ENCODE measurements around the gene MAN1B1. TPM values are rescaled to one million over a fixed set of nuclear protein-coding genes. Genes with fewer than 3 reads are reported as not detected.

The MAN1B1 gene
- total RNA-seq, 1 experiment from 2014 or later, result 50.9 TPM

GRCh38 chr9:137066096-137066861, 20.5 kb upstream of the MAN1B1 start:
- H3K27me3 ChIP-seq (ENCODE audit: insufficient read depth, low read length), result no peaks in the 10 kb centered on the region
- ChIA-PET POLR2A (no interaction called here), RAD21 (ENCODE audit: low non-redundant PET in 1 of 2, low total read pairs in 2 of 2, uncharacterized antibody in 2 of 2, unreplicated experiment in 2 of 2) (no interaction called here), CTCF (interaction anchor here (1.1 to 3.8 kb wide), 7 partner anchors 8 to 118 kb away, joined by 3 to 57 read pairs (median 10); partner anchors contain the start of genes MAN1B1 and NPDC1)
- ATAC-seq (no peak), DNase-seq (ENCODE audit: low read depth, low spot score) (no peak)
- no peaks in the 10 kb centered on the region; the same call in 1 of the 2 replicates for H4K20me1 ChIP-seq (ENCODE audit: insufficient read depth)
- no peak overlapping the region for H2AFZ ChIP-seq (ENCODE audit: low read depth, low read length, poor library complexity, severe bottlenecking)
- no peaks in the 10 kb centered on the region for H3K9me2 ChIP-seq (ENCODE audit: insufficient read depth)
- H3K36me3 ChIP-seq (ENCODE audit: control insufficient read depth in 1 of 2, insufficient read depth in 2 of 2, low read length in 2 of 2), result peaks cover 2 to 8% of the 10 kb centered on the region in 2 experiments; a peak in 1 of 4 replicates
- H3K79me2 ChIP-seq (ENCODE audit: insufficient read depth, low read length), result peaks cover 47% of the 10 kb centered on the region
- no peak overlapping the region for H3K4me3 ChIP-seq (replicated peaks in 1 of 2; ENCODE audit: low read depth in 1 of 2, low read length in 2 of 2)
- BruUV-seq (replicated peaks), result no TSS peak
- H3K4me2 ChIP-seq (ENCODE audit: low read length), result no peak overlapping the region
- H3K27ac ChIP-seq (ENCODE audit: low read depth, low read length), result no peak overlapping the region; the same call in 1 of the 2 replicates
- no peak for TF ChIP-seq RAD21 (IDR thresholded peaks at IDR 0.05; ENCODE audit: low read depth)
- no peak for TF ChIP-seq POLR2AphosphoS5 (IDR thresholded peaks at IDR 0.05; ENCODE audit: low read depth, low read length)
- no peak for TF ChIP-seq REST (IDR thresholded peaks at IDR 0.05; ENCODE audit: low read depth)
- no peak for TF ChIP-seq FOSL1 (IDR thresholded peaks at IDR 0.05; ENCODE audit: low read depth)
- TF ChIP-seq EZH2 (IDR thresholded peaks at IDR 0.05), result no peak
- TF ChIP-seq EGR1 (IDR thresholded peaks at IDR 0.05; ENCODE audit: low read depth), result no peak
- TF ChIP-seq CTCF (IDR thresholded peaks at IDR 0.05 in 2 of 3, conservative IDR thresholded peaks at IDR 0.05 in 1 of 3; ENCODE audit: borderline replicate concordance in 1 of 3, insufficient read depth in 1 of 3, low read depth in 2 of 3, low read length in 2 of 3), result no peak
- TF ChIP-seq ATF3 (IDR thresholded peaks at IDR 0.05), result no peak
- no peak for TF ChIP-seq ZFX (IDR thresholded peaks at IDR 0.05)
- TF ChIP-seq CBX3 (IDR thresholded peaks at IDR 0.05; ENCODE audit: low read depth), result no peak
- TF ChIP-seq SIN3A (IDR thresholded peaks at IDR 0.05; ENCODE audit: low read depth), result no peak
- no peak for TF ChIP-seq JUND (IDR thresholded peaks at IDR 0.05)
- TF ChIP-seq SP1 (IDR thresholded peaks at IDR 0.05; ENCODE audit: low read depth), result no peak
- no peak for TF ChIP-seq EZH2phosphoT487 (IDR thresholded peaks at IDR 0.05; ENCODE audit: borderline replicate concordance)
- TF ChIP-seq POLR2A (IDR thresholded peaks at IDR 0.05; ENCODE audit: borderline replicate concordance, extremely low read depth, insufficient read depth, insufficient read length), result no peak
- H3K9ac ChIP-seq (ENCODE audit: low read length), result no peak overlapping the region
- peaks cover 18 to 37% of the 10 kb centered on the region in 2 experiments for H3K4me1 ChIP-seq (ENCODE audit: control insufficient read depth in 1 of 2, insufficient read depth in 2 of 2, low read length in 2 of 2)
- H3K9me3 ChIP-seq (ENCODE audit: control insufficient read depth in 1 of 2, insufficient read depth in 1 of 2, low read depth in 1 of 2, low read length in 2 of 2), result no peaks in the 10 kb centered on the region
- intact Hi-C loops (cut with micrococcal nuclease), result no loop called here

All from HCT116 (cell line).